ENCODE data around the gene GFI1.

GFI1 gene

GRCh38 chr1:92481599-92481925, 5.2 kb downstream of the GFI1 start:
- Histone ChIP-seq H3K4me2 (ENCODE audit: low read length) (no peak overlapping the region), H4K20me1 (ENCODE audit: insufficient read depth, low read length) (no peaks in the 10 kb centered on the region), H3K4me3 (ENCODE audit: low read length) (no peak overlapping the region), H3K4me1 (ENCODE audit: low read length) (peaks cover 12% of the 10 kb centered on the region), H3K9me3 (ENCODE audit: insufficient read depth, low read length) (no peaks in the 10 kb centered on the region), H3K36me3 (replicated peaks; ENCODE audit: low read depth, low read length) (no peaks in the 10 kb centered on the region), H2AFZ (ENCODE audit: low read depth, low read length) (no peak overlapping the region), H3K79me2 (ENCODE audit: low read length) (no peaks in the 10 kb centered on the region), H3K27me3 (ENCODE audit: low read depth, low read length) (peaks cover 7% of the 10 kb centered on the region), H3K9ac (ENCODE audit: low read length) (no peak overlapping the region), H3K27ac (ENCODE audit: low read length) (no peak overlapping the region)
- no peak for TF ChIP-seq CTCF (IDR thresholded peaks at IDR 0.05; ENCODE audit: low read depth, low read length)

GRCh38 chr1:92480813-92481598, 5.7 kb downstream of the GFI1 start:
- Histone ChIP-seq H3K36me3 (replicated peaks; ENCODE audit: low read depth, low read length) (peaks cover 5% of the 10 kb centered on the region), H3K27ac (ENCODE audit: low read length) (no peak overlapping the region), H3K4me1 (ENCODE audit: low read length) (peaks cover 18% of the 10 kb centered on the region), H2AFZ (ENCODE audit: low read depth, low read length) (no peak overlapping the region), H3K79me2 (ENCODE audit: low read length) (no peaks in the 10 kb centered on the region), H3K9me3 (ENCODE audit: insufficient read depth, low read length) (no peaks in the 10 kb centered on the region), H3K4me2 (ENCODE audit: low read length) (no peak overlapping the region), H3K9ac (ENCODE audit: low read length) (no peak overlapping the region), H3K27me3 (ENCODE audit: low read depth, low read length) (peaks cover 7% of the 10 kb centered on the region), H3K4me3 (ENCODE audit: low read length) (no peak overlapping the region), H4K20me1 (ENCODE audit: insufficient read depth, low read length) (no peaks in the 10 kb centered on the region)
- TF ChIP-seq EZH2phosphoT487 (IDR thresholded peaks at IDR 0.05; ENCODE audit: low read depth): no peak
- no peak for TF ChIP-seq CTCF (IDR thresholded peaks at IDR 0.05; ENCODE audit: low read depth, low read length)

- no peak overlapping the region for H2AFZ ChIP-seq (ENCODE audit: low read depth, low read length)
- H3K79me2 ChIP-seq (ENCODE audit: low read length): no peaks in the 10 kb centered on the region
- no peak overlapping the region for H3K4me2 ChIP-seq (ENCODE audit: low read length)
- H3K27me3 ChIP-seq (ENCODE audit: low read depth, low read length): peaks cover 7% of the 10 kb centered on the region
- no peak overlapping the region for H3K9ac ChIP-seq (ENCODE audit: low read length)
- no peak overlapping the region for H3K4me3 ChIP-seq (ENCODE audit: low read length)
- TF ChIP-seq EZH2phosphoT487 (IDR thresholded peaks at IDR 0.05; ENCODE audit: low read depth): no peak
- H3K4me1 ChIP-seq (ENCODE audit: low read length): peaks cover 25% of the 10 kb centered on the region
- no peaks in the 10 kb centered on the region for H4K20me1 ChIP-seq (ENCODE audit: insufficient read depth, low read length)
- peaks cover 9% of the 10 kb centered on the region for H3K36me3 ChIP-seq (replicated peaks; ENCODE audit: low read depth, low read length)
- H3K9me3 ChIP-seq (ENCODE audit: insufficient read depth, low read length): no peaks in the 10 kb centered on the region
- H3K27ac ChIP-seq (ENCODE audit: low read length): no peak overlapping the region
Measured at GRCh38 chr1:92480200-92480812, 6.4 kb downstream of the GFI1 start.

- Histone ChIP-seq H3K4me2 (ENCODE audit: low read length) (no peak overlapping the region), H3K9me3 (ENCODE audit: insufficient read depth, low read length) (no peaks in the 10 kb centered on the region), H4K20me1 (ENCODE audit: insufficient read depth, low read length) (no peaks in the 10 kb centered on the region), H3K4me1 (ENCODE audit: low read length) (peaks cover 32% of the 10 kb centered on the region), H3K79me2 (ENCODE audit: low read length) (no peaks in the 10 kb centered on the region), H3K9ac (ENCODE audit: low read length) (no peak overlapping the region), H3K36me3 (replicated peaks; ENCODE audit: low read depth, low read length) (peaks cover 12% of the 10 kb centered on the region), H3K27ac (ENCODE audit: low read length) (no peak overlapping the region), H3K27me3 (ENCODE audit: low read depth, low read length) (peaks cover 7% of the 10 kb centered on the region), H3K4me3 (ENCODE audit: low read length) (no peak overlapping the region), H2AFZ (ENCODE audit: low read depth, low read length) (no peak overlapping the region)
- TF ChIP-seq CTCF (IDR thresholded peaks at IDR 0.05; ENCODE audit: low read depth, low read length) (no peak), EZH2phosphoT487 (IDR thresholded peaks at IDR 0.05; ENCODE audit: low read depth) (no peak)
Measured at GRCh38 chr1:92479587-92479986, 7.1 kb downstream of the GFI1 start.

Data from OCI-LY3 (cell line).